Fibroblast of skin of scalp (primary cell): ENCODE data around the gene GABRR2. TPM values are rescaled to one million over a fixed set of nuclear protein-coding genes. Genes with fewer than 3 reads are reported as not detected.
A peak's percentile ranks its signal among the peaks of the same experiment; 100 is the strongest.

Source experiments
- DNase-seq: peaks from one replicate; pipeline ENCODE4 v3.0.0-alpha.2; 2013
- polyA plus RNA-seq, 2 experiments: library from polyadenylated mRNA; unstranded; fragments of 120-200 nt; gene quantifications; one replicate each; pipeline ENCODE4 v1.2.1, GENCODE V29; 2013; ENCODE audit not compliant: insufficient read length in 2 of 2

The GABRR2 gene
- polyA plus RNA-seq (2013, experiment 1 of 2; ENCODE audit: insufficient read length), result 0.36 TPM
- polyA plus RNA-seq (2013, experiment 2 of 2; ENCODE audit: insufficient read length), result 0.36 TPM

DNA sequence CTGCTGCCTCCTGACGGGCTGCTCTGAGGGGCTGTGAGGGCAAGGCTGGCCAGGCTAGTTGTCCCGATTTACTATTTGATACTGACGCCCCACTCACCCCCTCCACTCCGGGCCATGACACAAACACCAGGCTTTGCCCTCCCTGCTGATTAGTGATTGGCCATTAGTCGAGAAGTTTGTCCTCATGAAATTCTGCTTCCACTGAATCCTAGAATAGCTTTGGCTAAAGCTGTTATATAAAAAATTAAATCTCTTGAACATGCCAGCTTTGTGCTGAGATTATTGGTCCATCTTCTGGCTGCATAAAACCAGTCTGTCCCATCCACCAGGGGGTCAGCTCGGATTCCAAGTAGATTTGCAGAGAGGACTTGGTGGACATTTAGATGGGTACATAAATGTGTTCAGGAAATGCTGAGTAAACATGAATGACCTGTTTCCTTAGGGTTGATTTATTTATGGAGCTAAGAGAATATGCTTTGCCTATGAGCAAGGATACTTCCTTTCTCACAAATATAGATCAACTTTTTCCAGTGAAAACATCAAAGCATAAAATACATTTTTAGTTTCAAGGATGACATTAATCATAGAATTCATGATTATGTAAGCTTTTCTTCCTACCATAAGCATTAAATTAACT, at the start of gene GABRR2:
Gene GABRR2, minus strand, starts transcription at position 51 of the 637 bp plus-strand sequence. CDS start 134 bp downstream, outside the sequence.
- DNase-seq, result no peak

DNA sequence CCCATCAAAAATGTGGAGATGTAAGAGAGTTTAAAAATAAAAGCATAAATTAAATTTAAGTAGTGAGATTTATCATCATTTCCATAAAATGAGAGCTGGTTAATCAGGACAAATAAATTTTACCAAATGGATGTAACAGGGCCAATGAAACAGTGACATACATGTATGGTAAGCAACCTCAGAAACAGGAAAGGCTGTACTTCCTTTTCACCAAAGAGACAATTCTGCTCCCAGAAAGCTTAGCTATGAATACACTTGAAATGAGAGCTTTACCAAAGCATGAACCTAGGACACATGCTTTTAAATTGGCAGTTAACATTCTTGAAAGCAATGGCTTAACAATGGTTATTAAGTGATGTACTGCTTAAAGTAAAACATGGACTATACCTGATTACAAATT, 49.5 kb upstream of the GABRR2 start:
- no peak for DNase-seq

DNA sequence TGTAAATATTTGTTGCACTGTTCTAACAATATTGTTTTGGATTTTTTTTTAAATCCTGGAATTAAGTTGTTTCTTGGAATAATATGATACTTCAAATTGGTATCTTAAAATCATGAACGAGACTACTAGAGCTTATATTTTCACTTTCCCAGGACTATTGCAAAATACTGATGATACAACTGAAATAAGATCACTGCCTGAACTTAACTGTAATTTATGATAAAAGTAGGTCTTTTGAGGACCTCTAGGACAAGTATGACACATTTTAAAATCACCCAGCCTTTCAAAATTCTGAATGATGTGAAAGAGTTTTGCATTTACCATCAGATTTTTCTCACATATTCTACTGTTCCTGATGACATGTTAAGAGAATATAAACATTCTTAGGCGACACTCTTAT, 46.1 kb upstream of the GABRR2 start:
- no peak for DNase-seq

DNA sequence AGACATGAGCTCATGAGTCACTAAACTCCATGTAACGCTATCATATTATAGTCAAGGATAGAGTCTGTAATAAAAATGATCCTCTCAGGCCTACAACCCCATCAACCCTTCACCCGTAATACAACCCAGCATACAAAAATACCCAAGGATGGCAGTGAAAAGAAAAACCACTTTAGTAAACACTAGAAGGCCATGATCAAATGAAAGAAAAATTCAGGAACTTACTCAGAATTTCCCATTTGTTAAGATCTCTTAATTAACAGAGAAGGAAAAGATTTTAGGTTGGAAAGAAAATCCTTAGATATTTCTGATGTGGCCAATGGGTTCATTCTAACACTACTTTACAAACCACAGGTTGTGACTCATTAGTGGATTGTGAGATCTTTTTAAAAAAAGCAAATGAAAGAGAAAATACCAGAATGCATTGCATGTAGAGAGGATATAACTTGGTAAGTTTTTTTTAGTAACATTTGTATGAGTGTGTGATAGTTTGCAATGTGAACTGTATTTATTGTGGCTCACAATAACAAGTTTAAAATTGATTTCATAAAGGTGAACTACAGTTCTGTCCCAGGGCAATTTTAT, 45.4 kb upstream of the GABRR2 start:
- DNase-seq, result peak; percentile 81

DNA sequence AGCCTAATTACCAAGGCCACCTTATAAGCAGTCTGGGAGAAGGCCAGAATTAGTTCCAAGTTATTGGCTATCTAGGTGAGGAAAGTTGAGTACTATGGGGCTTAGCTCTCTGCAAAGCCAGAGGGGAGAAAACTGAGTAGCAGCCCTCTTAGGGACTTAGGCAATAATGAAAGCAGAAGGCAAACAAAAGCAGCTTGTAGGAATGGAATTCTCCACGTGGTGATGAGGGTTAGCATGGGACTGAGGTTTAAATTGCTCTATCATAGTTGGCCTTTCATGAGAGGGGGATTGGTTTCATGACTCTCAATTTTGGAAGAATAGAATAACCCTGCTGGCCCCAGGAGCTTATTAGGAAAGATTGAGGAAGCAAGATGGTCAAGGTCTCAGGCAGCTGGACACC, 44.5 kb upstream of the GABRR2 start:
- no peak for DNase-seq

DNA sequence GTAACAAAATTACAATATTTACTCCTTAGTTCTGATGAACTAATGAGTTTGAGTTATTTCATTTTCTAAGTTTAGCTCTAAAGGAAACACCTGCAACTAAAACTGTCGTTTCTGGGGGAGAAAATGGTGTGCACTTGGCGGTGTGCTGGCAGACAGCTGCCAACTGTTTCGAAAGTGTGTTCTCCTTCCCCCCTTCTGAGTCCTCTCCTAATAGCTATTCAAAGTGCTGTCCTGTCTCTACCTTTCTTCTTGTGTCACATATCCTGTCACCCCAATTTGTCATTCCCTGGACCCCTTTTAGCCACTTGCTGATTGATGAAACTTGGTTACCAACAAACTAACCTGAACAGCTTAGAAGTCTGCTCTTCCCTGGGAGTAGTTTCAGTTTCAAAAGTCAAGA, 42.3 kb upstream of the GABRR2 start:
- no peak for DNase-seq

DNA sequence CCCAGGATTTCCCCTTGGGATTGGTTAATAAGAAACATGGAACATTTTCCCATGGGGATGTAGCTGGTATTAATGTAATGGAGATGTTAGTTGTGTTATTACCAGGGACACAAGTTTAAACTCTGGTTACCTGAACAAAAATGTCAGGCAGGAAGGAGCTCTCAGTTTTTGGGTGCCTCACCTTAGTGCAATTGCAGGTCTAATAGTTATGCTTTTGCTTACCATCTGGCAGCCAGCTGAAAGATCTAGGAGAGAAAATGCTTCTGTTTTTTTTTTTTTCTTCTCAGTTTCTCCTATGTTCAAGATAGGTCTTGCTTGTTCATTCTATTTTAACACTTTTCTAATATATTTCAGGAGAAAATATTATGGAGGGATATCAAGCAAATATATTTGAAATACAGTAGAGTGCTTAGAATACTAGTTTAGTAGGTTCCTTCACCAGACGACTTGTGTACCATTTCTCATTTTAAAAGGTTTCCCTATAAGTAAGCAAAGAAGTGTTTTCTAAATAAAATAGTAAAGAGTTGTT, 41.6 kb upstream of the GABRR2 start:
- DNase-seq, result no peak

DNA sequence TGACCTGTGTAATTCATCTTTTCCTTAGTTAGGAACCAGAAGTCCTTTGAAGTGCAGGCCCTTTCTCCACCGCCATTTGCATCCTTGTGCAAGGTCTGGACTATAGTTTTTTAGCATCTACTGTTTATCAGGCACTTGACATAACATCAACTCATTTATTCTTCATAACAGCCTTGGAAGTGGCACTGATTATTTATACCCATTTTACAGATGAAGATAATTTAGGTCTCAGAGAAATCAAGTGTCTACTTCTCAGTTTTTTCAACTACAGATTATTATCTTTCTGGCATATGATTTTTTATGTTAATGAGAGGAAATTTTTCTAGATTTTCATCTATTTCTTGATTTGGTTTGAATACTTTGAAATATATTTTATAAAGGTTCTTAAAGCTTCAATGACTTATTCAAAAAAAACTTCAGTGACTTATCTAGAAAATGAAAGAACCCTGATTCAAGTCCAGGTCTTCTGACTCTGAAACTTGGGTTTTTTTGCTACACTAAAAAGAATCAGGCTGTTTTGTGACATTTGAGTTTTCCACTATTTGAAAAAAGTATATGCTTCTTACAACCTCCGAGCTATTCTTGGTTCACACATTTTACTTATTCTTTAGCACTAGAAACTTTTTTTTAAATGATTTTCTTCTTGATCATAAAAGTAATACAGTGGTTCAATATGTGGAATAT, 40.6 kb upstream of the GABRR2 start:
- DNase-seq, result no peak

DNA sequence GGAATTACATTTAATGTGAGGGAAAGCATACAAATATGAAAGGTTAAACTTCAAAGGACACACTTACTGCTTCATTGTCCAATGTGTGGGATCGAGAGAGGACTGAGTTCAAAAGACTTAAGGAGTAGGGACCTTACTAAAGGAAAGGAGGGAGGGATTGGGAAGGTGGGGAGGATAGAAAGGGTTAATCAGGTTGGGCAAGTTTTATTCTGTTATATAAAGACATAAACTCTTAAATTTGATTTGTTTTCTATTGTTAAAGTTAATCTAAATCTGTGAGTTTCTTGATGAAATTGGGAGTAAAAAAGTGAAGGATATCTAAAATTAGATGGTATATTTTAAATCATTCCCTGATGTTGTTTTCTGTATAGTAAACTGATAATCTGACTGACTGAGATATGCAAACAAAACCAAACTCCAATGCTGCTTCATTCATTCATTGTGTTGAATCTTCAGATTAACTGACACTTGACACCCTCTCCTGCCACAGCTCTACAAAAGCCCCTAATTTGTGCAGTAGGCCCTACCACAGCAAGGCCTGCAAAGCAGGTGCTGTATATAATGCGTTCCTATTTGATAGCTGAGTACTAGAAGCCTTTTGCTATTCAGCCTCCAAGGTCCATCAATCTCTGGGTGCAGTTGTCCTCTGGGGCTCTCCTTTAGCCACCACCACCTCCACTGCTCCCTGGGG, 38.7 kb upstream of the GABRR2 start:
- no peak for DNase-seq

DNA sequence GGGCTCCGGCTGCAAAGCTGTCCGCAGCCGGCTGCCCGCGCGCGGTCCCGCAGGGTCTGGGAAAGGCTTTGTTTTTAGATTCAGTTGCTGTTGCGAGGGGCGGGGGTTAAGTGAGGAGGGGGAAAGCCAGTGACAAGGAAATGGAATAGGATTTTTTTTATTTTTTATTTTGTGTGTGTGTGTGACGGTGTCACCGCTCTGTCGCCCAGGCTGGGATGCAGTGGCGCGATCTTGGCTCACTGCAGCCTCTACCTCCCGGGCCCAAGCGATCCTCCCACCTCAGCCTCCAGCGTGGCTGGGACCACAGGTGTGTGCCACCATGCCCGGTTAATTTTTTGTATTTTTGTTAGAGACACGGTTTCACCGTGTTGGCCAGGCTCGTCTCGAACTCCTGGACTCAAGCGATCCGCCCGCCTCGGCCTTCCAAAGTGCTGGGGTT, 38.0 kb upstream of the GABRR2 start:
- no peak for DNase-seq

DNA sequence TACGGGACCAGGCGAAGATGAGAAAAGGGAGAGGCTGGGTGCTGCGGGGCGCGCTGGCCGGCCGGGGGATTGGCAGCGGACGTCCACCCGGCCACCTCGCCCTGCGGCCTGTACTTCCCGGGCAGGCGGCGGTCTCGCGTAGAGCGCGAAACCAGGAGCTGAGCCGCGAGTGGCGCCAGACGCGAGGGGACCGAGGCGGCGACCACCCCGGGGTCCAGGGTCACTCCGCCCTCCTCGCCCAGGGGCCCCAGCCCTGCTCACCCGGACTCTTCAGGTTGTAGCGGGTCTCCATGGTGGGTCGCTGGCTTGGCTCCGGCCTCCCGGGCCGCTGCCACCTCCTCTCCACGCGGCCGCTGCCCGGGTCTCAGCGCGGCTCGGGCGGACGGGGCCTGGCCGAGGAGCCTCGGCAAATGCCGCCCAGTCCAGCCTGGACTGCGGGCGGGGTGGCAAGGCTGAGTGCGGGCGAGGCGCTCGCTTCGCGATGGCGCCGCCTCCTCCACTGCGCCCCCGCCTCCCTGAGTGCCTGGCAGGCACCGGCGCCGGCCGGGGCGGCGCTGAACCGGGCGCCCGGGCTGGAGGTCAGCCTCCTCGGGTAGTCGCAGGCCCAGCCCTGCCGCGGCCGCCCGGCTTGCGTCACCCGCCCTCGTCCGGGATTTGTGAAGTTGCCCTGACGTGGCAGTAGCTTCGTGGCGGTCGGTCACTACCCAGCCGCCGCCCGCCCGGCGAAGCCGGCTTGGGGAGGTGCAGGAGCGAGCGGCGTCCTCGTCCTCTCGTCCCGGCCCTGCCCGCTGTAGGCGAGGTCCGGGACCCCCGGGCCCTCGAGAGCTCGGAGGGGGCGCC, 37.4 kb upstream of the GABRR2 start, which contains the start of gene UBE2J1:
Gene UBE2J1, minus strand, starts transcription at position 445 of the 840 bp plus-strand sequence. Its CDS starts 153 bp downstream, at position 292.
- DNase-seq, result peak; percentile 97

DNA sequence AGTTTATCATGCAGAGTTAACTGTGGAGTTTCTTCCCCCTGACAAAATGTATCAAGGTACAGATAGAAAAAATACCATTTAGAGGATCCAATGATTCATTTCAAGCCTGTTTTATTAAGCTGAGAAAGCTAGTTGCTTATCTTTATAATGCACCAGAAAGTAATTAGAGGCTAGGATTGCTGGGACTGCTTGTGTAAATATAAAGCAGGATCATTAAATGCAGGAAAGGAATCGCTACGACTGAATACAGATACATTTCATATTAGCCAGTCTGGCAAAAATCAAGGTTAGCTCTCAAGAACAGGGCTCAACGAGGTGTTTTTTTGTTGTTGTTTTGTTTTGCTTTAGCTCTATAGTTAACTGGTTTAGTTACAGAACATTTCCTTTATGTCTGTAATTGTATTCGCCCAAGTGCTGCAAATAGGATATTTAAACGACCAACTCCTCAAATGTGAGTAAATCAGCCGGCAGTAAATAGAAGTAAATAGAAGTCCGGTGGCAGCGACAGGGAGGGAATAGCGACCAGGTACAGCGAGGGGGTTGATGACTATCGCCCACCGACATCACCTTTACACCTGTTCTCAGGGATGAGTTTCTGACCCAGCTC, 36.7 kb upstream of the GABRR2 start:
- no peak for DNase-seq

DNA sequence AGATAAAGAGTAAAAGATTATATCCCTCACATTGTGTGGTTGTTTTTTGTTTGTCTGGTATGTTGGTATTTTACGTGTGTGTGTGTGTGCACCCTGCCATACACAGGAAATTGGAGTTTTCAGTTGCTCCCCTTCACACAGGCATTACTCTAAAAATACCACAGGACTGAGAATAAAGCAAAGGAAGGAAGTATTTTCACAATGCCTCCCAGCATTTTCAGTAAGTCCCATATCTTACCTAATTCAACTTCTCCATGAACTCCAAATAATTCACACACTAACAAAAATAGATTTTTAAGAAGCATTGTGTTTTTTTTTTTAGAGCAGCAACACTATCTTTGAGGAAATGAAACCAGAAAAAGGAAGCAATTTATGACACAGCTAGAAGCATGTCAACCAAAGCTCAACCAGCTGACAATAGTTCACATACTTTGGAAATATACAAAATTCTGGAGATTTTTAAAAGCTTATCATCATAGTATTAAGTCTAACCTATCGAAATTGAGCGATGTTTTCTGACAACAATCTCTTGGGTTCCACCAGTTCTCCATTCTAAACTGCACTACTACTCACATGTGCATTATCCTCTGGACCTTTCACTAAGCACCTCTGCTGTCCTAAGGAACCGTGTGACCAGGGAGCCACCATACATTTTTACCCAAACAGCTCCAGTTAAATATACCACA, 35.3 kb upstream of the GABRR2 start:
- DNase-seq, result peak; percentile 12

DNA sequence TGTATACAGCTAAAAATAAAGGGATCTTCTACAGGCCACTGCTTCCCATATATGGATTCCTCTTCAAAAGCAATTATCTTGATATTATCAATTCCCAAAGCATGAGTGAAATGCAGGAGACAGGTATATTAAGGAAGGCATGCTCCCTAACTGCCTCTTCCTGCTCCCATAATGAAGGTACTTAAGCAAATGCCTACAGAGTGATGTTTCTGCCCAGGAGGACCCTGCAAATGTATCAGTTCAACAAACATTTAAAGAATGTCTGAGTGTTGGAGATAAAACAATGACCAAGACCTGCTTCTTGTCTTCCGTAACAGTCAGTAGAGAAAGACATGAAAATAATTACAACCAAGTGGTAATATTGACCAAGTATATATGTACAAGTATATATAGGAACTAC, 33.3 kb upstream of the GABRR2 start:
- no peak for DNase-seq

DNA sequence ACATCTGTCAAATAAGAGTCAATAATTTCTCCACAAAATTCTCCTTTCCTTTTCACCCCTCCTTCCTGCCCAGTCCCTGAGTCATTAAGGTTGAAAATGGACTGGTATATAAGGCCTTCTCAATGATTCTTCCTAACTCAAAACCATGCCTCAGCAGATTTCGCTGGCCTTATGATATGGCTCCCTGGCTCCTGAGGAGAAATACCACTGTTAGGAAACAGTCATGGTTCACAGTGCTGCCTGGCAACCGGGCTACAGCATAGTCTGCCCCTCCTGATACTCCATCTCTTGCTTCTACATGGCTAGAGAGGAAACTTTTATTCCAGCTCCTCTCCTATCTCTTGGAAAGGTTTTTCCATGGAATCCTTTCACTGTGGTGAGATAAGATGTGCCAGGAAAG, 32.7 kb upstream of the GABRR2 start:
- DNase-seq, result peak; percentile 18

DNA sequence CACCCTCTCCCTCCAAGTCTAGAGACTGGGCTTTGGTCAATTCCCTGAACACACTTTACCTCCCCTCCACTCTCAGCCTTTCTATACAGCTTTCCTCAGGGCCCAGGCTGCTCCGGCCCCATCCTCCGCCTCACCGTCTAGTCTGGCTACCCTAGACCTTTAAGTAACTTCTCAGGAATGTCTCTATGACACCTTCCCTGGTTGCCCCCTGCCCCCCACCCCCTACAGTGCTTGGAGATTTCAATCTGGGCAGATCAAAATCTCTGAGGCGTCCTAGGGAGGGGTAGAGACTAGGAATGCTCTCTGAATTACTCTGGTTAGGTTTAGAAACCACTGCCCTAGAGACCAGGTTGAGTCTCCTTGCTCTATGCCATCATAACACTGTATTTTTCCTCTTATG, 31.3 kb upstream of the GABRR2 start:
- peak; percentile 18 for DNase-seq

DNA sequence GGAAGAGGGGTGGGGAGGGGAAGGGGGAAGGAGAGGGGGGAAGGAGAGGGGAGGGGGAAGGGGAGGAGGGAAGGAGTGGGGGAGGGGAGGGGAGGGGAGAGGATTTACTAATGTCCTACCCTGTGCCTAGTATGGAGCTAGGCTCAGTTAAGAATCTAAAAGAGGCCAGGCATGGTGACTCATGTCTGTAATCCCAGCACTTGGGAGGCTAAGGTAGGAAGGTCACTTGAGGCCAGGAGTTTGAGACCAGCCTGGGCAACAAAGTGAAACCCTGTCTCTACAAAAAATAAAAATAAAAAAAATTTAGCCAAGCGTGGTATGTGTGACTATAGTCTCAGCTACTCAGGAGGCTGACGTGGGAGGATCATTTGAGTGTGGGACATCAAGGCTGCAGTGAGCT, 24.5 kb upstream of the GABRR2 start:
- no peak for DNase-seq

DNA sequence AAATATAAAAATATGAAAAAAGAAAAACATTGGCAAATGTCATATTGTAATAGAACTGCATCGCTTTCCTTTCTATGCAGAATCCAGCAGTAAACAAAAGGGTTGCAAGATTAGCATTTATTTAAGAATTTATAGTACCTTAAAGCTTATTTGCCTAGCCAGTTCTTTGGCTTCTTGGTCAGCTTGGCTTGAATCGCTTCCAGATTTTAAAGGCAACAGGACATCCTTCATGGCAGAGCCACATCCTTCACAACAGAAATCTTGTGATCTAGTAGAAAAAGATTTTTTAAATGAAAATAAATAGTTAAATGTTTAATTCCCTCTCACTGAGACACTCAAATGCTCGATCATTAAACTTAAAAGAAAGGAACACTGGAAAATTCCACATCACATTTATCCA, 20.1 kb upstream of the GABRR2 start:
- DNase-seq, result no peak

DNA sequence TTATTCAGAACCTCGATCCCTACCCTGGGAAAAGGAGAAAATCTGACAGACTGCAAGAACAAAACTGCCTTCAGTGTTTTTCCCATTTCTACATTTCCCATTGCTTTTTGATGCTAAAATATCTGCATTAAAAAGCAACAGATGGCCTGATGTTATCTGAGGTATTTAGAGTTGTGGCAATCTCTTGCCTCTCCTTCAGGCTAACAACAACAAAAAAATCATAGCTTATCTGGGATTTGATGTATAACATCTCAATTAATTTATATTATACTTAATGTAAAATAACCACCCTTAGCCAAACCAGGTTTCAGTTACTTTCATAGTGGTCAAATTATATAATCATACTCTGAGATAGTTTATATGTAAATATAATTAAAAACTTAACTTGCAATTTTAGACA, 15.8 kb upstream of the GABRR2 start:
- DNase-seq, result no peak

DNA sequence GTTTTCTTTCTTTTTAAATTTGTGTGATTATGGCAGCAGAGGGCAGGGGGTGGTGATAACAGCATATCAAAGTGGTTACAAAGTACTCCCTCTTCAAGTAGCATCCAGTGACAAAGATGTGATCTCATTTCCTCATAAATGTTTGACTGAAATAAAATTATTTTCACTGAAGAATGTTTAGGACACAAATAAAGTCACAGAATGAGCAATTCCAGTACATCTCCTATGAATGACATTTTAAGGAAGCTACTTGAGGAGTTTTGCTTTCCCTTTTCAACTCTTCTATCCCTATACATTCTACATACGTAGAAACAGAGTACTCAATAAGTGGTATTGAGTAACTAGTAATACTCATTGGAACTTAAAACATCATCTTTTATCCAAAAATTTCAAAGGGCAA, 13.9 kb upstream of the GABRR2 start:
- no peak for DNase-seq

DNA sequence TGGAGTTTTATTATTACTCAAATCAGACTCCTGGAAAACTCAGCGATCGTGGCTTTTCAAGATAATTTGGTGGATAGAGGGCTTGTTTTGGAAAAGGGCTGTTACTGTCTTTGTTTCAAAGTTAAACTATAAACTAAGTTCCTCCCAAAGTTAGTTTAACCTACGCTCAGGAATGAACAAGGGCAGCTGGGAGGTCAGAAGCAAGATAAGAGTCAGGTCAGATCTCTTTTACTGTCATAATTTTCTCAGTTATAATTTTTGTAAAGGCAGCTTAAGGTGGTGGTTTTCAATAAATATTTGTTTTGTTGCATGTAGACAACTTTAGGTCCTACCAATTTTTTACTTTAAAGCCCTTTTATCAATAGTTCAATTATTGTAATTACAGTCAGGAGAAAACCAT, 9.2 kb upstream of the GABRR2 start:
- no peak for DNase-seq
